22Rv1 (cell line): Measurements from ENCODE around the gene DEFB125.

ENCODE experiments used
- ZFX ChIP-seq: fragments of 450-650 bp; IDR thresholded peaks from 2 replicates; pipeline ENCODE4 v1.6.1; 2017; ENCODE audit warnings: antibody characterized with exemption, borderline replicate concordance
- TF ChIP-seq, protein P1 (sequence below): fragments of 450-650 bp; IDR thresholded peaks from 2 replicates; pipeline ENCODE4 v1.5.1; 2017; ENCODE audit warnings: mild to moderate bottlenecking

DNA sequence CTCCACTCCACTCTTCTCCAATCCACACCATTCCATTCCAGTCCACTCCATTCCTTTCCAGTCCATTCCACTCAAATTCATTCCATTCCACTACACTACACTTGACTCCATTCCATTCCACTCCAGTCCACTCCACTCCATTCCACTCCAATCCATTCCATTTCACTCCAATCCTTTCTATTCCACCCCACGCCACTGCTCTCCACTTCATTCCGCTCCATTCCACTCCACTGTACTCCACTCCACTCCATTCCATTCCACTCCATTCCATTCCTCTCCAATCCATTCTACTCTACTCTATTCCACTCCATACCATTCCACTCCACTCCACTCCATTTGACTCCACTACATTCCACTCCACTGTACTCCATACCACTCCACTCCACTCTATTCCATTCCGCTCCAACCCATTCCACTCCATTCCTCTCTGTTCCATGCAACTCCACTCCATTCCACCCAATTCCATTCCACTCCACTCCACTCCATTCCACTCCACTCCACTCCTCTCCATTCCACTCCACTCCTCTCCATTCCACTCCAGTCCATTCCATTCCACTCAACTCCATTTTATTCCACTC is 23.4 kb upstream of the DEFB125 start:
- TF ChIP-seq, protein P1, sequence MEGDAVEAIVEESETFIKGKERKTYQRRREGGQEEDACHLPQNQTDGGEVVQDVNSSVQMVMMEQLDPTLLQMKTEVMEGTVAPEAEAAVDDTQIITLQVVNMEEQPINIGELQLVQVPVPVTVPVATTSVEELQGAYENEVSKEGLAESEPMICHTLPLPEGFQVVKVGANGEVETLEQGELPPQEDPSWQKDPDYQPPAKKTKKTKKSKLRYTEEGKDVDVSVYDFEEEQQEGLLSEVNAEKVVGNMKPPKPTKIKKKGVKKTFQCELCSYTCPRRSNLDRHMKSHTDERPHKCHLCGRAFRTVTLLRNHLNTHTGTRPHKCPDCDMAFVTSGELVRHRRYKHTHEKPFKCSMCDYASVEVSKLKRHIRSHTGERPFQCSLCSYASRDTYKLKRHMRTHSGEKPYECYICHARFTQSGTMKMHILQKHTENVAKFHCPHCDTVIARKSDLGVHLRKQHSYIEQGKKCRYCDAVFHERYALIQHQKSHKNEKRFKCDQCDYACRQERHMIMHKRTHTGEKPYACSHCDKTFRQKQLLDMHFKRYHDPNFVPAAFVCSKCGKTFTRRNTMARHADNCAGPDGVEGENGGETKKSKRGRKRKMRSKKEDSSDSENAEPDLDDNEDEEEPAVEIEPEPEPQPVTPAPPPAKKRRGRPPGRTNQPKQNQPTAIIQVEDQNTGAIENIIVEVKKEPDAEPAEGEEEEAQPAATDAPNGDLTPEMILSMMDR, result no peak
- TF ChIP-seq ZFX, result no peak
